GM18868 (cell line): ENCODE results near the gene KCNJ14.

ENCODE experiments used
- ATAC-seq: cut with Tn5 transposase; IDR thresholded peaks from one replicate; pipeline ENCODE4 v1.9.1; 2021; ENCODE audit warnings: mild to moderate bottlenecking, moderate library complexity; ENCODE audit not compliant: unreplicated experiment

The KCNJ14 gene

GRCh38 chr19:48455171-48455907 is at the start of gene KCNJ14:
KCNJ14 (plus strand) TSS chr19:48455574; CDS start chr19:48461725, 6,151 bp downstream.
- ATAC-seq = no peak

DNA sequence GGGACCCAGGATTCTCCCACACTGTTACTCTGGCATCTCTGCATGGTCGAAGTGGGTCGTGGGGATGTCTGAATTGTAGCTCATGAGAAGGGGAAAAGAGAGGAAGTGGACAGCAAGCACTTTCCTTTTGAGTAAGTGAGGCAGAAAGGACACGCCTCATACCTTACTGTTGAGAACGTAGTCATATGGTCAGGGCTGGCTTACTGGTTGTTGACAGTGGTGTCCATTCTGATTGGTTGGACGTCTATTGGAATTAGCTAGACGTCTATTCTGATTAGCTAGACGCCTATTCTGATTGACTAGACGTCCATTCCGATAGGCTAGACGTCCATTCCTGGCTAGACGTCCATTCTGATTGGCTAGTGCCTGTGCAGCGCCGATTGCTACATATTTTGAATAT is 49.5 kb upstream of the KCNJ14 start:
- ATAC-seq = no peak

GRCh38 chr19:48413879-48414587 is 41.3 kb upstream of the KCNJ14 start:
- ATAC-seq = no peak

- no peak for ATAC-seq
These were observed 40.0 kb upstream of the KCNJ14 start for GRCh38 chr19:48415395-48415794.

DNA sequence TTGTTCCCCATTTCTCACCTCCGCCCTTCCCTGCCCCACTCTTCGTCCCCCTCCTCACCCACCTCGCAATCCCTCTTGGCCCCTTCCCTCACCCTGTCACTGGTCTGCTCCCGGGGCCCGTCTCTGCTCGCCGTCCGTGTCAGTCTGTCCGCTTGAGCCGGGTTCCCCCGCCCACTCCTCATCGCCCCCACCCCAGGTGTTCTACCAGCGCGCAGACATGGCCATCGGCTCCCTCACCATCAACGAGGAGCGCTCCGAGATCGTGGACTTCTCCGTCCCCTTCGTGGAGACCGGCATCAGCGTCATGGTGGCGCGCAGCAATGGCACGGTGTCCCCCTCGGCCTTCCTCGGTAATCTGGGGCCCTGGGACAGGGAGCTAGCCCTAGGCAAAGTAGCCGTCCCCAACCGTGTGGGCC is 39.6 kb upstream of the KCNJ14 start:
- no peak for ATAC-seq

GRCh38 chr19:48417421-48417820 is 38.0 kb upstream of the KCNJ14 start:
- no peak for ATAC-seq

GRCh38 chr19:48418317-48419064 is 36.9 kb upstream of the KCNJ14 start:
- no peak for ATAC-seq

DNA sequence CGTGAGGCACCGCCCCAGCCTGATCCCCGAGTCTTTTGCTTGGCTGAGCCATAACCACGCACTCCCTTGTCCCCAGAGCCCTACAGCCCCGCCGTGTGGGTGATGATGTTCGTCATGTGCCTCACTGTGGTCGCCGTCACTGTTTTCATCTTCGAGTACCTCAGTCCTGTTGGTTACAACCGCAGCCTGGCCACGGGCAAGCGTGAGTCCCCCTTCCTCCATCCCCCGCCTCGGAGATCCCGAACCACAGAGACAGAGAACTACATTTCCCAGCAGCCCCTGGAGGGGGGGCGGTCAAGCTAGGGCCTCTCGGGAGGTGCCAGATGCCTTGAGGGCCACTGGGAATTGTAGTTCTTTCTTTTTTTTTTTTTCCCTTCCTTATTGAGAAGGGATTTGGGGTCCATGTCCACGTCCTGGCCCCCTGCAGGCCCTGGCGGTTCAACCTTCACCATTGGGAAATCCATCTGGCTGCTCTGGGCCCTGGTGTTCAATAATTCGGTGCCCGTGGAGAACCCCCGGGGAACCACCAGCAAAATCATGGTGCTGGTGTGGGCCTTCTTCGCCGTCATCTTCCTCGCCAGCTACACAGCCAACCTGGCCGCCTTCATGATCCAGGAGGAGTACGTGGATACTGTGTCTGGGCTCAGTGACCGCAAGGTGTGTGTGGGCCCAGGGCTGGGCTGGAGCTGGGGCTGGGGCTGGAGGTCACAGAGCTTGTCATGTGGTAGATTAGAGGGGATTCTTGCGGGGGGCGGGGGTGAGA is 36.0 kb upstream of the KCNJ14 start:
- no peak for ATAC-seq

DNA sequence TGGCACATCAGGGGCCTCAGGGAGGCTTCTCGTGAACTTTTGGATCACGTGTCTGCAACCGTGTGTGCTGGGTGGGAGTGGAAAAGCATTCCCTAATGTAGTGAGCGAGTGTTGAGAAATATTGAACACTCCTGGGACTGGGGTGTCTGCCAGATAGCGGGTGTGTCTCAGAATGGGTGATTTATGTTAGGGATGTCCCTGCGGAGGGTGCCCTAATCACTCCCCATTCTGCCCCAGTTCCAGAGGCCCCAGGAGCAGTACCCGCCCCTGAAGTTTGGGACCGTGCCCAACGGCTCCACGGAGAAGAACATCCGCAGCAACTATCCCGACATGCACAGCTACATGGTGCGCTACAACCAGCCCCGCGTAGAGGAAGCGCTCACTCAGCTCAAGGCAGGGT is 33.8 kb upstream of the KCNJ14 start:
- ATAC-seq = no peak

DNA sequence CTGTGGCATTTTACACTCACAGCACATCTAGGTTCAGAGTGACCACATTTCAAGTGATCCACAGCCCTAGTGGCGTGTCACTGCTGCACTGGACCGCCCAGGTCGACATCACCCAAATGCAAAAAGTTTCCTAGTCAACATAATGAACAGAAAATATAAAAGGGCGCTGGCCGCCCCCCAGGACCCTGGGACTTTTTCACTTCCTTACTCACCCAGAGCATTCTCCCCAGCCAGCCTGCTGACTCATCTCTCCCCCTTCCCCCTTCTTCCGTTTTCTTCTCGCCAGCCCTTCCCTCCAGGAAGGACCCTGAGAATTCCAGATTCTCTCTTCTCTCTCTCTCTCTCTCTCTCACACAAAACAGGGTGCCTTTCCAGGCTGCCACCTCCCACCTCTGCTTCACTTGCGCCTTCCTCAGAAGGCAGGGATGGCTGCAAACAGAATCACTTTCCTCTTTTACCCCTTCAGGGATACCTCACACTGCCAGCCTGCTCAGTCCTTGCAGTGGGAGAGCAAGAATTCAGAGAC is 30.6 kb upstream of the KCNJ14 start:
- ATAC-seq = no peak

DNA sequence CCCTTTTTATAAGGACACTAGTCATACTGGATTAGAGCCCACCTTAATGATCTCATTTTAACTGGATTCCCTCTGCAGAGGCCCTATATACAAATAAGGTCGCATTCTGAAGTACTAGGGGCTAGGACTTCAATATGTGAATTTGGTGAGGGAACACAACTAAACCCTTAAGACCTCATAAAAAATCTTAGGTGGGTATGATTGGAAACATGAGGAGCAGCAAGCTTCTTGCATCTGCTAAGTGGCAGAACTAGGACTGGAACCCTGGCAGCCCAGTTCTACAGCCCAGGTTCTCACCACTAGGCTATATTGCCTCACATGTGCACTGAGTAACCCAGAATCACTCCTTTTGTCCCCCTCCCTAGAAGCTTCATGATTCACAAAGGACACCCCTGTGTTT is 26.7 kb upstream of the KCNJ14 start:
- ATAC-seq = no peak

GRCh38 chr19:48433337-48433736 is 22.0 kb upstream of the KCNJ14 start:
- no peak for ATAC-seq

DNA sequence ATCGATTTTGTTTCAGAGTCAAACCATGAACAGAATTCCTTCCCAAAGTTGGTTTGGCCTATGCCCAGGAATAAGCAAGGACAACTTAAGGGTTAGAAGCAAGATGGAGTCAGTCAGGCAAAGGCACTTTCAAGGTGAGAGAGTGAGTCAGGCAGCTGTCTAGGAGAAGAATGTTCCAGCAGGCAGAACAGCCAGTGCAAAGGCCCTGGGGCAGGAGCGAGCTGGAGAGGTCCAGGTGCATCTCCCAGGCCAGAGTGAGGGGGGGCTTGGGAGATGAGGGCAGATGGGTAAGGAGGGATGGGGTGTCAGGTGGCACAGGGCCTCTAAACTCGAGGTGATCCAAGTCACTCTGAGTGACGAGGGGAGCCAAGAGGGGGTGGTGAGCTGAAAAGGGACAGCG is 18.8 kb upstream of the KCNJ14 start:
- no peak for ATAC-seq

GRCh38 chr19:48441360-48442050 is 13.9 kb upstream of the KCNJ14 start:
- ATAC-seq = no peak

DNA sequence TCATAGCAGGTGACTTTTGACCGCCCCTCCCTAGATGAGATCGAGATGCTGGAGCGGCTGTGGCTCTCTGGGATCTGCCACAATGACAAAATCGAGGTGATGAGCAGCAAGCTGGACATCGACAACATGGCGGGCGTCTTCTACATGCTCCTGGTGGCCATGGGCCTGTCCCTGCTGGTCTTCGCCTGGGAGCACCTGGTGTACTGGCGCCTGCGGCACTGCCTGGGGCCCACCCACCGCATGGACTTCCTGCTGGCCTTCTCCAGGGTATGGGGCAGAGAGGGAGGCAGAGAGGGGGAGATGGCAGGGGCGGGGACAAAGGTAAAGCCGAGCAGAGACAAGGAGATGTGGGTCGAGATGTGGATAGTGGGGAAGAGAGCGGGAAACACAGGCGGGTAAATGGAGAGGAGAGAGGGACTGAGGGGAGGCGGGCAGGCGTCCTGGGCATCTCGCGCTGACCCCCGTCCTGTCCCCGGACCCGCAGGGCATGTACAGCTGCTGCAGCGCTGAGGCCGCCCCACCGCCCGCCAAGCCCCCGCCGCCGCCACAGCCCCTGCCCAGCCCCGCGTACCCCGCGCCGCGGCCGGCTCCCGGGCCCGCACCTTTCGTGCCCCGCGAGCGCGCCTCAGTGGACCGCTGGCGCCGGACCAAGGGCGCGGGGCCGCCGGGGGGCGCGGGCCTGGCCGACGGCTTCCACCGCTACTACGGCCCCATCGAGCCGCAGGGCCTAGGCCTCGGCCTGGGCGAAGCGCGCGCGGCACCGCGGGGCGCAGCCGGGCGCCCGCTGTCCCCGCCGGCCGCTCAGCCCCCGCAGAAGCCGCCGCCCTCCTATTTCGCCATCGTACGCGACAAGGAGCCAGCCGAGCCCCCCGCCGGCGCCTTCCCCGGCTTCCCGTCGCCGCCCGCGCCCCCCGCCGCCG is 13.0 kb upstream of the KCNJ14 start:
- no peak for ATAC-seq

DNA sequence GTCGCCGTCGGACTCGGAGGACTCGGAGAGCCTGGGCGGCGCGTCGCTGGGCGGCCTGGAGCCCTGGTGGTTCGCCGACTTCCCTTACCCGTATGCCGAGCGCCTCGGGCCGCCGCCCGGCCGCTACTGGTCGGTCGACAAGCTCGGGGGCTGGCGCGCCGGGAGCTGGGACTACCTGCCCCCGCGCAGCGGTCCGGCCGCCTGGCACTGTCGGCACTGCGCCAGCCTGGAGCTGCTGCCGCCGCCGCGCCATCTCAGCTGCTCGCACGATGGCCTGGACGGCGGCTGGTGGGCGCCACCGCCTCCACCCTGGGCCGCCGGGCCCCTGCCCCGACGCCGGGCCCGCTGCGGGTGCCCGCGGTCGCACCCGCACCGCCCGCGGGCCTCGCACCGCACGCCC is 12.1 kb upstream of the KCNJ14 start:
- no peak for ATAC-seq

DNA sequence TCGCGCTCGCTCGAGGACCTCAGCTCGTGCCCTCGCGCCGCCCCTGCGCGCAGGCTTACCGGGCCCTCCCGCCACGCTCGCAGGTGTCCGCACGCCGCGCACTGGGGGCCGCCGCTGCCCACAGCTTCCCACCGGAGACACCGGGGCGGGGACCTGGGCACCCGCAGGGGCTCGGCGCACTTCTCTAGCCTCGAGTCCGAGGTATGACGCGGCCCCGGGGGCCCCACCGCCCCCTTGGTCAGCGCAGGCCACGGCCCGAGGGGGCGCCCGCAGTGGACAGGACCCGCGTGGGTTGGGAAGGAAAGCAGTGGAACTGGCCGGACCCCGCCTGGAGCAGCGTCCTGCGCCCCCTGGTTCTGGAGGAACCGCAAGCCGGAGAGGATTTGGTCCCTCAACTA is 11.6 kb upstream of the KCNJ14 start:
- no peak for ATAC-seq

GRCh38 chr19:48444129-48444935 is 11.0 kb upstream of the KCNJ14 start:
- ATAC-seq = no peak

GRCh38 chr19:48444936-48445200 is 10.5 kb upstream of the KCNJ14 start:
- no peak for ATAC-seq
